ENCODE data around the gene DEFB123.

DEFB123 gene

DNA sequence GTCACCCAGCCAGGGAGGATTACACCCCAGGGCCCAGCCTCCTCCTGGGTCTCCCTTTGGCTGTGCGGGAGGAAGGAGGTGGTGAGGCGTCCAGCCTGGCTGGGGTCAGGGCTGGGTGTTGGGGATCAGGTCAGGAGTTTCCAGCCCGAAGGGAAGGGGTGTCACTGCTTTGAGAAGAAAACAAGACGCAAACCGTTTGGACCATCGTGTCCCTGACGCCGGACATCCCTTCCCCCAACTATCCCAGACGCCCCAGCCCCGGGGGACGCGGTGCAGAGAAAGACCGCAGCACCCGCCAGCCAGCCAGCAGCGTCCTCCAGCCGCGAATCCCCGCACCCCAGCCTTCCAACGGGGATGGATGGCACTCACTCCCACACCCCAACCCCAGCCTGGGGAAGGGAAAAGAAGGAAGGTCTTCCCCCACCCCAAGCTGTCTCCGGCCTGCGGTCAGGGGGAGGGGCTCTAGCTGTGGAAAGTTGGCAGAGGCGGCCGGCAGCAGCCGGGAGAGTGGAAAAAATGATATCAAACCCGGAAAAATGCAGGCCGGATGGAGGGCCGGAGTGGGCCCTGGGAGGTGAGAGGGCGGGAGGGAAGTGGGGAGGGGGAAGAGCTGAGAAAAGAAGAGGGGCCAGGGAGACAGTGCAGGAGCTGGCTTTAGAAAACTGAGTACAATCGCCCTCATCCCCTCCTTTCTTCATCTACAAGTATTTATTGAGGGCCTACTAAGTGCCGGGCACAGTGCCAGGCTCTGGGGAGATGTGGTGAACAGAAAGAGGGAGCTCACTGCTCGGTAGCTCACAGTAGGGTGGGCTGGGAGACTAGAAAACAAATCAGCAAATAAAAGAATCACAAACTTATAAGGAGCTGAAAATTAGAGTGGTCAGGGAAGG is 45.3 kb downstream of the DEFB123 start:
- H3K9me3 Mint-ChIP-seq, result no peaks in the 10 kb centered on the region
- peaks cover 40% of the 10 kb centered on the region for H3K27me3 Mint-ChIP-seq
- H3K4me1 Mint-ChIP-seq (ENCODE audit: low read depth), result peaks cover 5% of the 10 kb centered on the region
- DNase-seq, result no peak
- H3K27ac Mint-ChIP-seq, result no peak overlapping the region
- H3K36me3 Mint-ChIP-seq (ENCODE audit: low read depth), result no peaks in the 10 kb centered on the region
- no peak overlapping the region for H3K4me3 Mint-ChIP-seq

- H3K4me1 Mint-ChIP-seq (ENCODE audit: low read depth), result peaks cover 5% of the 10 kb centered on the region
- H3K9me3 Mint-ChIP-seq, result no peaks in the 10 kb centered on the region
- H3K4me3 Mint-ChIP-seq, result no peak overlapping the region
- no peaks in the 10 kb centered on the region for H3K36me3 Mint-ChIP-seq (ENCODE audit: low read depth)
- no peak for DNase-seq
- H3K27me3 Mint-ChIP-seq, result peaks cover 33% of the 10 kb centered on the region
- H3K27ac Mint-ChIP-seq, result no peak overlapping the region
Observed at GRCh38 chr20:31488115-31488514, 47.7 kb downstream of the DEFB123 start.

- no peak overlapping the region for H3K27ac Mint-ChIP-seq
- H3K4me3 Mint-ChIP-seq, result no peak overlapping the region
- peaks cover 28% of the 10 kb centered on the region for H3K27me3 Mint-ChIP-seq
Observed at GRCh38 chr20:31489152-31489551, 48.7 kb downstream of the DEFB123 start.

DNA sequence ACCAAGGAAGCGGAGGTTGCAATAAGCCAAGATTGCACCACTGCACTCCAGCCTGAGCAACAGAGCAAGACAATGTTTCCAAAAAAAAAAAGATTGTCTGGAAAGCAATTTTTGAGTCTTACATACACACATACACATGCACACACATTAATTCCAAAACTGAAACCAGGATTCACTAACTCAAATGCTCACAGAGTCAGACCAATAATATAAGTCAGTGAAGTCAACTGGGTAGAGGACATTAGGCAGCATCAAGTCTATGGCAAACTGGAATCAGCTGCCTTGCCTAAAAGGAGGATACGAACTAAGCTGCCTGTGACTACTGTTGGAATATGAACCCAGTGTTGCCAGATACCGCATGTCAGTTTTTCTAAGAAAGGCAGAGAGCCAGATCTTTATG is 50.3 kb downstream of the DEFB123 start:
- Mint-ChIP-seq H3K36me3 (ENCODE audit: low read depth) (no peaks in the 10 kb centered on the region), H3K27ac (no peak overlapping the region), H3K4me1 (ENCODE audit: low read depth) (peaks cover 3% of the 10 kb centered on the region), H3K4me3 (no peak overlapping the region), H3K9me3 (no peaks in the 10 kb centered on the region), H3K27me3 (peaks cover 22% of the 10 kb centered on the region)
- no peak for DNase-seq

More at GRCh38 chr20:31489152-31489551, 48.7 kb downstream of the DEFB123 start:
- DNase-seq, result no peak
- peaks cover 5% of the 10 kb centered on the region for H3K4me1 Mint-ChIP-seq (ENCODE audit: low read depth)
- H3K36me3 Mint-ChIP-seq (ENCODE audit: low read depth), result no peaks in the 10 kb centered on the region
- H3K9me3 Mint-ChIP-seq, result no peaks in the 10 kb centered on the region

GRCh38 chr20:31494131-31494530 is 53.7 kb downstream of the DEFB123 start:
- no peaks in the 10 kb centered on the region for H3K4me1 Mint-ChIP-seq (ENCODE audit: low read depth)
- H3K27me3 Mint-ChIP-seq, result peaks cover 37% of the 10 kb centered on the region
- H3K9me3 Mint-ChIP-seq, result no peaks in the 10 kb centered on the region
- no peak overlapping the region for H3K27ac Mint-ChIP-seq
- DNase-seq, result no peak
- no peaks in the 10 kb centered on the region for H3K36me3 Mint-ChIP-seq (ENCODE audit: low read depth)
- H3K4me3 Mint-ChIP-seq, result no peak overlapping the region

GRCh38 chr20:31496761-31497295 is 56.4 kb downstream of the DEFB123 start:
- no peak for DNase-seq
- Mint-ChIP-seq H3K4me1 (ENCODE audit: low read depth) (no peaks in the 10 kb centered on the region), H3K9me3 (no peaks in the 10 kb centered on the region), H3K4me3 (no peak overlapping the region), H3K36me3 (ENCODE audit: low read depth) (no peaks in the 10 kb centered on the region), H3K27me3 (peaks cover 34% of the 10 kb centered on the region), H3K27ac (no peak overlapping the region)

- no peak overlapping the region for H3K4me3 Mint-ChIP-seq
- no peak for DNase-seq
- peaks cover under 1% of the 10 kb centered on the region for H3K4me1 Mint-ChIP-seq (ENCODE audit: low read depth)
- H3K36me3 Mint-ChIP-seq (ENCODE audit: low read depth), result no peaks in the 10 kb centered on the region
- H3K9me3 Mint-ChIP-seq, result no peaks in the 10 kb centered on the region
- H3K27ac Mint-ChIP-seq, result no peak overlapping the region
- peaks cover 34% of the 10 kb centered on the region for H3K27me3 Mint-ChIP-seq
Observed at GRCh38 chr20:31497838-31498540, 57.6 kb downstream of the DEFB123 start.
